ENCODE measurements around the gene WNT11.

WNT11 gene

GRCh38 chr11:76206327-76207081 lies at the start of gene WNT11:
Gene WNT11, minus strand, starts transcription at chr11:76206502. Its CDS starts 95 bp downstream, at chr11:76206407.
- peak; percentile 72 for DNase-seq (ENCODE audit: low spot score)

- DNase-seq (ENCODE audit: low spot score), result no peak
Observed at GRCh38 chr11:76253416-76253815, 47.1 kb upstream of the WNT11 start.

GRCh38 chr11:76252631-76253070 lies 46.3 kb upstream of the WNT11 start:
- no peak for DNase-seq (ENCODE audit: low spot score)

GRCh38 chr11:76251576-76251975 lies 45.3 kb upstream of the WNT11 start:
- no peak for DNase-seq (ENCODE audit: low spot score)

- no peak for DNase-seq (ENCODE audit: low spot score)
Observed at GRCh38 chr11:76251226-76251575, 44.9 kb upstream of the WNT11 start.

- no peak for DNase-seq (ENCODE audit: low spot score)
Observed at GRCh38 chr11:76250520-76251225, 44.4 kb upstream of the WNT11 start.

GRCh38 chr11:76249195-76249741 lies 43.0 kb upstream of the WNT11 start:
- no peak for DNase-seq (ENCODE audit: low spot score)

- no peak for DNase-seq (ENCODE audit: low spot score)
Observed at GRCh38 chr11:76248210-76248609, 41.9 kb upstream of the WNT11 start.

GRCh38 chr11:76247091-76247490 lies 40.8 kb upstream of the WNT11 start:
- DNase-seq (ENCODE audit: low spot score), result no peak

- no peak for DNase-seq (ENCODE audit: low spot score)
Observed at GRCh38 chr11:76246271-76246933, 40.1 kb upstream of the WNT11 start.

- no peak for DNase-seq (ENCODE audit: low spot score)
Observed at GRCh38 chr11:76245720-76246119, 39.4 kb upstream of the WNT11 start.

GRCh38 chr11:76244316-76244851 lies 38.1 kb upstream of the WNT11 start:
- DNase-seq (ENCODE audit: low spot score), result no peak

- no peak for DNase-seq (ENCODE audit: low spot score)
Observed at GRCh38 chr11:76243957-76244285, 37.6 kb upstream of the WNT11 start.

GRCh38 chr11:76243193-76243956 lies 37.1 kb upstream of the WNT11 start:
- no peak for DNase-seq (ENCODE audit: low spot score)

- DNase-seq (ENCODE audit: low spot score), result no peak
Observed at GRCh38 chr11:76242004-76242779, 35.9 kb upstream of the WNT11 start.

GRCh38 chr11:76241243-76242000 lies 35.1 kb upstream of the WNT11 start:
- DNase-seq (ENCODE audit: low spot score), result no peak

GRCh38 chr11:76240666-76241065 lies 34.4 kb upstream of the WNT11 start:
- DNase-seq (ENCODE audit: low spot score), result no peak

GRCh38 chr11:76240161-76240540 lies 33.8 kb upstream of the WNT11 start:
- no peak for DNase-seq (ENCODE audit: low spot score)

- DNase-seq (ENCODE audit: low spot score), result no peak
Observed at GRCh38 chr11:76239483-76240160, 33.3 kb upstream of the WNT11 start.

- no peak for DNase-seq (ENCODE audit: low spot score)
Observed at GRCh38 chr11:76238551-76238950, 32.2 kb upstream of the WNT11 start.
